ENCODE results near the gene CHCHD3.

GRCh38 chr7:132817949-132818348 lies 263.9 kb downstream of the CHCHD3 start:
- TF ChIP-seq CTCF (IDR thresholded peaks at IDR 0.05) (no peak), POLR2A (IDR thresholded peaks at IDR 0.05) (no peak)

All from right lobe of liver (tissue), 4 donors.